ENCODE data around the gene KMT2B.

GRCh38 chr19:35784503-35785338, 66.9 kb downstream of the KMT2B start:
- no peak for TF ChIP-seq CTCF (IDR thresholded peaks at IDR 0.05)
- TF ChIP-seq POLR2A (IDR thresholded peaks at IDR 0.05): no peak

All from lower leg skin (tissue), 3 donors.